Psoas muscle (tissue), 8 donors: Measurements from ENCODE around the gene DNAH1. TPM values are rescaled to one million over a fixed set of nuclear protein-coding genes. Genes with fewer than 3 reads are reported as not detected.

Source experiments
- ATAC-seq, 4 donors: fragments of 200-7000 bp; cut with Tn5 transposase; one replicate each; pipeline ENCODE4 v1.9.1; 2020; ENCODE audit warnings: moderate library complexity in 3 of 4, mild to moderate bottlenecking in 2 of 4
- DNase-seq, 2 donors: peaks; one replicate each; pipeline ENCODE4 v3.0.0-alpha.2; 2020
- H3K27ac ChIP-seq: fragments of 200-600 bp; one replicate; pipeline ENCODE4 v1.8.0; 2022
- H3K27me3 ChIP-seq, 3 donors: fragments of 200-600 bp in 1 of 3; one replicate each; pipeline versions ENCODE4 v1.6.1 to v1.8.0; 2013 to 2022; ENCODE audit warnings: low read length in 2 of 3, mild to moderate bottlenecking in 2 of 3, moderate library complexity in 1 of 3; ENCODE audit not compliant: insufficient read depth in 3 of 3
- H3K36me3 ChIP-seq, 2 donors: fragments of 200-600 bp in 1 of 2; one replicate each; pipeline versions ENCODE4 v1.6.1 to v1.8.0; 2013 to 2022; ENCODE audit warnings: low read depth in 1 of 2, mild to moderate bottlenecking in 1 of 2, moderate library complexity in 1 of 2; ENCODE audit not compliant: insufficient read depth in 1 of 2
- H3K4me1 ChIP-seq: fragments of 200-600 bp; one replicate; pipeline ENCODE4 v1.8.0; 2022
- H3K4me3 ChIP-seq: fragments of 200-600 bp; one replicate; pipeline ENCODE4 v1.8.0; 2022; ENCODE audit warnings: mild to moderate bottlenecking
- H3K9me3 ChIP-seq: fragments of 200-600 bp; one replicate; pipeline ENCODE4 v1.8.0; 2022
- WGBS, 3 donors: extraction: QIAGEN DNeasy Blood & Tissue Kit; methylation state at CpG; one replicate each; pipeline versions ENCODE4 v1.1.6 to v1.1.7; 2013; 5-methylcytosine and 5-hydroxymethylcytosine counted together
- intact Hi-C, 2 donors: fragments of 100-400 bp; cut with DNase I; formaldehyde crosslinking; loops; one replicate each; pipeline versions ENCODE4 v1.11.0 to v1.14.2; 2022
- polyA plus RNA-seq, 3 donors: library from polyadenylated mRNA; stranded (reverse); fragments of 200-250 nt; gene quantifications; one replicate each; pipeline ENCODE4 v1.2.3, GENCODE V29; 2013
- total RNA-seq, 4 donors: library from RNA; stranded (reverse); fragmentation: NEBNext Ultra II Directional in 2 of 4; extraction: Animal tissue kit (Norgen Biotek cat#: 25700) in 2 of 4; gene quantifications; one replicate each; pipeline versions ENCODE4 v1.2.1 to v1.2.4, GENCODE V29; 2021 to 2023
- TF ChIP-seq, protein P1 (sequence below): fragments of 200-600 bp; IDR thresholded peaks from one replicate; pipeline ENCODE4 v1.8.0; 2022; ENCODE audit warnings: antibody characterized with exemption
- donor health status: healthy with polysubstance abuse.
- donor health status: DM: no; HTN: no; CAD: no; lungs with moderate emphysema.
- donor health status: Bipolar disorder and iron deficiency.
- donor health status: healthy.
- donor health status: DM: yes; HTN: yes; CAD: no.
- donor health status: DM: no; HTN: no; CAD: no.
- donor health status: DM: no; HTN: no; CAD: no.
- donor health status: DM: yes; HTN: yes; CAD: no.

DNAH1 gene
- total and polyA plus RNA-seq, 7 donors, result 0.77 to 4.1 (median 2.4) TPM

DNA sequence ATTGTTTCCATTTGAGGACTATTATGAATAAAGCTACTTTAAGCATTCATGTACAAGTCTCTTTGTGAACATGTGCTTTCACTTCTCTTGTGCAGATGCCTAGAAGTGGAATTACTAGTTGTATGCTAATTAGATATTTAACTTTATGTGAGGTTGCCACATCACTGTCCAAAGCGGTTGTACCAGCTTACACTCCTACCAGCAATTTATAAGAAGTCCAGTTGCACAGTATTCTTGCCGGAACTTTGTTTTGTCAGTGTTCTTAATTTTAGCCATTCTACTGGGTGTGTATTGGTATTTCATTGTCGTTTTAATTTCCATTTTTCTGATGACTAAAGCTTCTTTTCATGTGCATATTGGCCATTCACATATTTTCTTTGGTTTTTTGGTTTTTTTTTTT lies 99.7 kb downstream of the DNAH1 start:
- DNase-seq (no peak), ATAC-seq (no peak)
- Histone ChIP-seq H3K4me1 (peaks cover 20% of the 10 kb centered on the region), H3K9me3 (no peaks in the 10 kb centered on the region), H3K36me3 (peaks cover 0 to 23% of the 10 kb centered on the region in 2 donors), H3K27ac (no peak overlapping the region), H3K4me3 (no peak overlapping the region), H3K27me3 (no peaks in the 10 kb centered on the region)
- intact Hi-C loops, result no loop called here
- TF ChIP-seq, protein P1, sequence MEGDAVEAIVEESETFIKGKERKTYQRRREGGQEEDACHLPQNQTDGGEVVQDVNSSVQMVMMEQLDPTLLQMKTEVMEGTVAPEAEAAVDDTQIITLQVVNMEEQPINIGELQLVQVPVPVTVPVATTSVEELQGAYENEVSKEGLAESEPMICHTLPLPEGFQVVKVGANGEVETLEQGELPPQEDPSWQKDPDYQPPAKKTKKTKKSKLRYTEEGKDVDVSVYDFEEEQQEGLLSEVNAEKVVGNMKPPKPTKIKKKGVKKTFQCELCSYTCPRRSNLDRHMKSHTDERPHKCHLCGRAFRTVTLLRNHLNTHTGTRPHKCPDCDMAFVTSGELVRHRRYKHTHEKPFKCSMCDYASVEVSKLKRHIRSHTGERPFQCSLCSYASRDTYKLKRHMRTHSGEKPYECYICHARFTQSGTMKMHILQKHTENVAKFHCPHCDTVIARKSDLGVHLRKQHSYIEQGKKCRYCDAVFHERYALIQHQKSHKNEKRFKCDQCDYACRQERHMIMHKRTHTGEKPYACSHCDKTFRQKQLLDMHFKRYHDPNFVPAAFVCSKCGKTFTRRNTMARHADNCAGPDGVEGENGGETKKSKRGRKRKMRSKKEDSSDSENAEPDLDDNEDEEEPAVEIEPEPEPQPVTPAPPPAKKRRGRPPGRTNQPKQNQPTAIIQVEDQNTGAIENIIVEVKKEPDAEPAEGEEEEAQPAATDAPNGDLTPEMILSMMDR, result no peak
- WGBS, 3 donors, result 93 to 96% (median 93%) methylated on average over 3 of the region's 3 CpGs

DNA sequence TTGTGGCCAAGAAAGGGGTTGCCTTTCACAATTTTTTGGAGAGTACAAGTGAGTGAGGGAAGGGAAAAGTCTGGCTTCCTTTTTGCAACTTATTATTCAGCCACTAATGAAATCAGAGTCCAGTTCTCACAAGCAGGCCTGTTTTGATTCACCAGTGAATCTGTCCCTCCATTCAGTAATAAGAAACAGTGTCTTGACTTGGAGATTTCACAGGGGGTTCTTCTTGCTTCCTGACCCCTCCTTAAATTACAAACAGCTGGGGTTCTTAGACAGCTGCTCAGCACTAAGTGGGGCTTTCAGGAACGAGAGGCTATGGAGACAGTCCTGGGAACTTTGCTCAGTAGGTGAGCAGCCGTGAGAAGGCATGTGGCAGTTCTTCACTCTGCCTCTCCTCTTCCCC lies 104.3 kb downstream of the DNAH1 start:
- Histone ChIP-seq H3K4me1 (no peaks in the 10 kb centered on the region), H3K9me3 (no peaks in the 10 kb centered on the region), H3K27ac (no peak overlapping the region), H3K27me3 (no peaks in the 10 kb centered on the region), H3K36me3 (peaks cover 0 to 6% of the 10 kb centered on the region in 2 donors), H3K4me3 (no peak overlapping the region)
- DNase-seq (no peak), ATAC-seq (no peak)
- intact Hi-C loops, result no loop called here
- TF ChIP-seq, protein P1, result no peak
- WGBS, 3 donors, result 68 to 91% (median 70%) methylated on average over 2 of the region's 2 CpGs

DNA sequence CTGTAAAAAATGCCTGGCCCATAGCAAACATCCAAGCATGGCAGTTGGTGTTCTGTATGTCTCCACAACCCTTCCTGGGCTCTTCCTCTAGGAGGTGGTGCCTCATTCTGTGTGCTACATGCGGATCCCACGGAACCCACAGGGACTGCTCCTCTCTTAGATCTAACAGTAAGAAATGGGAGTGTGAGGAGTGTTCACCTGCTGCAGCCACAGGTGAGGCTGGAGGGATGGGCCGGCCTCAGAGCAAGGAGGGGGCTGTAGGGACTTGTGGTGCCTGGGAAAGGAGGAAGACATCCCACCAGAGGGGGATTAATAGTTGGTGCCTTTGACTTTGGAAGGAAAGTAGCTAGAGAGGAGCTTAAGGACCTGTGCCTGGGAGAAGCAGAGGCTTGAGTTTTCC lies 106.5 kb downstream of the DNAH1 start:
- intact Hi-C loops, result no loop called here
- no peak for DNase-seq
- no peak overlapping the region for H3K4me3 ChIP-seq
- TF ChIP-seq, protein P1, result no peak
- ATAC-seq, result no peak
- WGBS, 3 donors, result 85 to 97% (median 87%) methylated on average over 3 of the region's 3 CpGs
- H3K4me1 ChIP-seq, result no peaks in the 10 kb centered on the region
- H3K9me3 ChIP-seq, result no peaks in the 10 kb centered on the region
- no peaks in the 10 kb centered on the region for H3K27me3 ChIP-seq
- H3K27ac ChIP-seq, result no peak overlapping the region
- H3K36me3 ChIP-seq, result no peaks in the 10 kb centered on the region

DNA sequence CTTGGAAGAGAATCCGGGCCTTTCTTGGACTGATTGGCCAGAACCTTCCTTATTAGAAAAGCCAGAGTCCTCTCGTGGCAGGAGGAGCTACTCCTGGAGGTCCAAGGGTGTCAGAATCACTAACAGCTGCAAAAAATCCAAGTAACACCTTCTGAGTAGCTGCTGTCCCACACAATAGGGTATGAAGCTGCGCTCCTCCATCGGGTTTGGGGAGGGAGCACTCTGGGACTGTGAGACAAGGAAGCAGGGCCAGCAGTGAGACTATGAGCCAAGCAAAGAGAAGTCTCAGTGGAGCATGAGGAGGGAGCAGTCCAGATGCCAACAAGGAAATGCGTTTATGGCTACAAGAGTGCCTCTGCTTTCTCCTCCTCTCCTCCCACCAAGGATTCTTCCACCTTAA lies 107.1 kb downstream of the DNAH1 start:
- ATAC-seq, result no peak

More for the DNA sequence above, 107.1 kb downstream of the DNAH1 start:
- no peaks in the 10 kb centered on the region for H3K36me3 ChIP-seq
- WGBS, 3 donors, result 55 to 65% (median 63%) methylated on average over 5 of the region's 5 CpGs
- H3K4me3 ChIP-seq, result no peak overlapping the region
- H3K4me1 ChIP-seq, result no peaks in the 10 kb centered on the region
- H3K9me3 ChIP-seq, result no peaks in the 10 kb centered on the region
- intact Hi-C loops, result no loop called here
- no peaks in the 10 kb centered on the region for H3K27me3 ChIP-seq
- TF ChIP-seq, protein P1, result no peak
- no peak overlapping the region for H3K27ac ChIP-seq
- DNase-seq, result peak in 1 of 2 donors; percentile 48
